BLaER1 (cell line): ENCODE data around the gene GABRA1.

Experiments used
- H3K27ac ChIP-seq: shearing (Covaris generic); formaldehyde crosslinking; 2 replicates; pipeline ENCODE4 v1.8.1; 2022
- H3K27me3 ChIP-seq: shearing (Covaris generic); formaldehyde crosslinking; 2 replicates; pipeline ENCODE4 v1.8.1; 2022
- H3K36me3 ChIP-seq: shearing (Covaris generic); formaldehyde crosslinking; 2 replicates; pipeline ENCODE4 v1.8.1; 2022
- H3K4me1 ChIP-seq: shearing (Covaris generic); formaldehyde crosslinking; 2 replicates; pipeline ENCODE4 v1.8.1; 2022
- H3K4me2 ChIP-seq: shearing (Covaris generic); formaldehyde crosslinking; 2 replicates; pipeline ENCODE4 v1.8.1; 2022
- H3K4me3 ChIP-seq: shearing (Covaris generic); formaldehyde crosslinking; 2 replicates; pipeline ENCODE4 v1.8.1; 2022
- H3K9ac ChIP-seq: shearing (Covaris generic); formaldehyde crosslinking; 2 replicates; pipeline ENCODE4 v1.8.1; 2022
- H3K9me3 ChIP-seq: shearing (Covaris generic); formaldehyde crosslinking; 2 replicates; pipeline ENCODE4 v1.8.1; 2022
- H4K20me1 ChIP-seq: shearing (Covaris generic); formaldehyde crosslinking; 2 replicates; pipeline ENCODE4 v1.8.1; 2022
- Cebpa-rat ChIP-seq: shearing (Covaris generic); IDR thresholded peaks from 2 replicates; pipeline ENCODE4 v1.8.1; 2022

GABRA1 gene

DNA sequence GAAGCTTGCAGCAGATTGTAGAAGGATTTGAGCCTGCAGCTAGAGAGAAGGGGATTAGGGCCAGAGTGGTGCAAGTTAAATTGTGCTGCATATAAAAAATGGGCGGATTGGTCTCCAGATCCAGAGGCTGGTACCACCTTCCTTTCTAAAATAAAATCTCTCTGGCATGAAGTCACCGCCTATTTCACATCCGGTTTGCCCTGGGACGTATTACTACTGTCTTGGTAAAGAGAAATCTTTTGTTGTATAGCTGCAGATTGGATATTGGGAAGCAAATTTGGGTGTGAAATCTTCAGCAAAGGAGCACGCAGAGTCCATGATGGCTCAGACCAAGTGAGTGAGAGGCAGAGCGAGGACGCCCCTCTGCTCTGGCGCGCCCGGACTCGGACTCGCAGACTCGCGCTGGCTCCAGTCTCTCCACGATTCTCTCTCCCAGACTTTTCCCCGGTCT, at the start of gene GABRA1:
Gene GABRA1, plus strand, starts transcription at position 180 of the 451 bp plus-strand sequence. CDS start 2,691 bp downstream, outside the sequence.
- Histone ChIP-seq H3K27me3 (no peaks in the 10 kb centered on the region), H3K9ac (no peak within 1 kb of the TSS), H3K36me3 (no peaks in the 10 kb centered on the region), H3K4me1 (no peaks in the 10 kb centered on the region), H4K20me1 (no peaks in the 10 kb centered on the region), H3K9me3 (no peaks in the 10 kb centered on the region), H3K4me2 (no peak within 1 kb of the TSS), H3K4me3 (no peak within 1 kb of the TSS), H3K27ac (no peak within 1 kb of the TSS)
- TF ChIP-seq Cebpa-rat, result no peak

DNA sequence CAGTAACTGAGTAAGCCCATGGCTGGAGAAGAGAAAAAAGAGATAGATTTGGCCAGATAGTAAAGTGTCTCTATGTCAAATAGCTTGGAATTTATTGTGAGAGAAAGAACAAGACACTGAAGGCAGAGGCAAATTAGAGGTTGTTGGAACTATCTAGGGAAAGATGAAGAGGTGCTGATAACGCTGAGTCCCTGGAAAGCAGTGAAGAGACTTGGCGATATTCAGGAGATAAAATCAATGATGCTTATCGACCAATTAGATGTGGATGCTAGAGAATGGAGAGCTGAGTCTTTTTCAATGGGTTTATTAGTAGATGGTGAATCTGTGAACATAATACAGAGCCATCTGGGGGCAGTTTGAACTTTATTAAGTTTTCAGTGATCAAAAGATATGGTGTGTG, 48.6 kb upstream of the GABRA1 start:
- Histone ChIP-seq H3K27ac (no peak overlapping the region), H3K4me2 (no peak overlapping the region), H3K4me1 (no peaks in the 10 kb centered on the region), H3K36me3 (no peaks in the 10 kb centered on the region), H3K27me3 (no peaks in the 10 kb centered on the region), H4K20me1 (no peaks in the 10 kb centered on the region), H3K9me3 (no peaks in the 10 kb centered on the region), H3K4me3 (no peak overlapping the region), H3K9ac (no peak overlapping the region)
- no peak for TF ChIP-seq Cebpa-rat

DNA sequence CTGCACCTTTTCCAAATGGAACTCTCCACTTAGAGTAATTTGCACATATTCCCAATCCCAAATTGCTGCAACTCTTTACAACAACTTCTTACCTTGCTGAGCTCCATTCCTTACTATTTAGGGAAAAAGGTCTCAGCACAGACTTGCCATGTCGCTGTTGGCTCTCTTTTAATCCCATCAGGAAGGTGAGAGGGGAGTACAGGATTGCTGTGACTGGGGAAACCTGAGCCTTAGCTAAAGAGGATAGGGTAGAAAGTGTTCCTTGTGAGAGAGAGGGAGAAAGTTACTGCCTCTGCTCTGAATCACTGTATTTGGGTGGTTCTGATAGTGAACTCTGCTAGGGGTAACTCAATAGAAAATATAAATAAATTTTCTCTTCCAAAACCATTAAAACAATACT, 43.7 kb upstream of the GABRA1 start:
- H3K9me3 ChIP-seq, result no peaks in the 10 kb centered on the region
- H3K36me3 ChIP-seq, result no peaks in the 10 kb centered on the region
- H3K4me1 ChIP-seq, result no peaks in the 10 kb centered on the region
- H3K9ac ChIP-seq, result no peak overlapping the region
- H3K4me3 ChIP-seq, result no peak overlapping the region
- H4K20me1 ChIP-seq, result no peaks in the 10 kb centered on the region
- no peak overlapping the region for H3K27ac ChIP-seq
- H3K27me3 ChIP-seq, result no peaks in the 10 kb centered on the region
- H3K4me2 ChIP-seq, result no peak overlapping the region
- TF ChIP-seq Cebpa-rat, result no peak

DNA sequence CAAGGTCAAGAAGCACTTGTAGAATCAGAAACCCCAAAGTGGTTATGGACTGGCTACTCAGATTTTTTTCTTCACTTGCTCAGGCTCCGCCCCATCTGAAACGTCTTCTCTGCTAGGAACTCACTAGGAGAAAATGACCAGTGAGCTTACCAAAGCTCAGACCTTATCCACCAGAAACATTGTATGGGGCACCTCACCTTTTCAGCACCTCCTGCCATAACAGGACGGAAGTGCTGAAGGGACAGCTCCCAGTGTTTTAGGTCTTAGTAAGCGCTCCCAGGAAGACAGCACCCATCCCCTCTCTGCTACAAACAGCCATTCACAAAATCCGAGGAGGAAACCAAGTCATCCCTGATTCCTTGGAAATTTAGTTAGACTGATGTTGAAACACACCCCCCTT, 1.2 kb upstream of the GABRA1 start:
- Histone ChIP-seq H3K27ac (no peak overlapping the region), H3K9me3 (no peaks in the 10 kb centered on the region), H3K27me3 (no peaks in the 10 kb centered on the region), H4K20me1 (no peaks in the 10 kb centered on the region), H3K4me3 (no peak overlapping the region), H3K4me2 (no peak overlapping the region), H3K4me1 (no peaks in the 10 kb centered on the region), H3K36me3 (no peaks in the 10 kb centered on the region), H3K9ac (no peak overlapping the region)
- no peak for TF ChIP-seq Cebpa-rat

DNA sequence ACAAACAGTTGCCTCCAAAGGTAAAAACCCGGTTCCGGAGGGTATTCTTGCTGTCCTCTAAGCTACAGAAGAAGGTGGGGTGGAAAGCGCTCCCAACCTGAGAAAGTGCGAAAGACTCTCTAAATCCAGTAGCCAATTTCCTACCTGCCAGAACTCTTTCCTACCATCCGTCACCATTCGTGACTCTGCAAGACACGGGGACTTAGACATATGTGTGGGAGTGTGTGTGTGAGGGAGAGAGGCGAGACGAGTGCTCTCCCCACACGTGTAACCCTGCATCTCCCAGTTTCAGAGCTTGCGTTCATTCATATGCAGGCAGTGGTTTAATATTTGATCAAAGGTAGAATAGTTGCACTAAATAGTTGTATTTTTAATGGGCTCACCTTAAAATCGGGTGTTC, 473 bp upstream of the GABRA1 start:
- no peak overlapping the region for H3K9ac ChIP-seq
- no peaks in the 10 kb centered on the region for H3K9me3 ChIP-seq
- H3K27me3 ChIP-seq, result no peaks in the 10 kb centered on the region
- H3K36me3 ChIP-seq, result no peaks in the 10 kb centered on the region
- H4K20me1 ChIP-seq, result no peaks in the 10 kb centered on the region
- no peak overlapping the region for H3K4me2 ChIP-seq
- no peak overlapping the region for H3K27ac ChIP-seq
- H3K4me3 ChIP-seq, result no peak overlapping the region
- H3K4me1 ChIP-seq, result no peaks in the 10 kb centered on the region
- no peak for TF ChIP-seq Cebpa-rat

DNA sequence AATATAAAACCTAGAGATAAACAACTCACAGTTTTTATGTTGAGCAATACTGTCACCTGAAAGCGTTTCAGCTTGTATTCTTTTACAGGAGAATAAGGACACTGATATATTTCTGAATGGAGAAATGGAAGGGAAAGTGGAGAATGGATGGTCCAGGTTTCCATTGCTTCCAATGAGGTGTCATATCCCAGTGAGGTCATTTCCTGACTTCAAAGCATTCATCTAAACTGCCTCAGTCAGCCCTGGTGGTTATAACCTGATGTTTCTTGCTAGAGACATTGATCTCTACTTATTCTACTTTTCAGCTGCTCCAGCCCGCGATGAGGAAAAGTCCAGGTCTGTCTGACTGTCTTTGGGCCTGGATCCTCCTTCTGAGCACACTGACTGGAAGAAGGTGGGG, 2.6 kb downstream of the GABRA1 start:
- H3K4me3 ChIP-seq, result no peak overlapping the region
- H3K36me3 ChIP-seq, result no peaks in the 10 kb centered on the region
- H4K20me1 ChIP-seq, result no peaks in the 10 kb centered on the region
- H3K4me1 ChIP-seq, result no peaks in the 10 kb centered on the region
- H3K9ac ChIP-seq, result no peak overlapping the region
- TF ChIP-seq Cebpa-rat, result no peak
- no peaks in the 10 kb centered on the region for H3K27me3 ChIP-seq
- no peak overlapping the region for H3K4me2 ChIP-seq
- no peaks in the 10 kb centered on the region for H3K9me3 ChIP-seq
- no peak overlapping the region for H3K27ac ChIP-seq

DNA sequence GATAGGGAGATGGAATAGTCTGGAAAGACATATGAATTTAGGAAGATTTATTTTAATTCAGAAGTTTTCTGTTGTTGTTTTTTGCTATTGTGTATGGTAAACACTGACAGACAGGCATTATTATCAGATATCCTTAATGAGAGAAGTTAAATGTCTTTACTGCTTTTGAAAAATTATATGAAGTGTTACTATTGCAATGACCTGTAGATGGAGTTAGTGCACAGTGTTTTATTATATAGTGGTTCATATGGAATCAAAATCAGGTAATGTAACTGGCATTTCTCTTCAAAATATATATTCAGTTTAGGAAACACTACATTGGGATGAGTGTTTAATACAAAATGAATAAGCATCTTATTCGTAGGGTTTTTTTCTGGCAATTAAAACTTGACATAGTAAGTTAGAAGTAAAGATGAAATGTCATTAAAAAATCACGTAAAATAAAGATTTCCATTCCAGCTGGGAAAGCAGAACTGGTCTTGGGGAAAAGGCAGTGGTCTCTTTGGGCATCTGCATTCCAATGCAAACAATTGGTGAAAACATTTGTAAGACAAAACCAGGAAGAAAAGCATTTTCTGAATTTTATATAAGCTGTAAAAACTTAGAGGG, 3.9 kb downstream of the GABRA1 start:
- Histone ChIP-seq H3K4me1 (no peaks in the 10 kb centered on the region), H3K27ac (no peak overlapping the region), H3K4me2 (no peak overlapping the region), H3K27me3 (no peaks in the 10 kb centered on the region), H3K4me3 (no peak overlapping the region), H3K9me3 (no peaks in the 10 kb centered on the region), H3K9ac (no peak overlapping the region), H3K36me3 (no peaks in the 10 kb centered on the region), H4K20me1 (no peaks in the 10 kb centered on the region)
- TF ChIP-seq Cebpa-rat, result no peak

DNA sequence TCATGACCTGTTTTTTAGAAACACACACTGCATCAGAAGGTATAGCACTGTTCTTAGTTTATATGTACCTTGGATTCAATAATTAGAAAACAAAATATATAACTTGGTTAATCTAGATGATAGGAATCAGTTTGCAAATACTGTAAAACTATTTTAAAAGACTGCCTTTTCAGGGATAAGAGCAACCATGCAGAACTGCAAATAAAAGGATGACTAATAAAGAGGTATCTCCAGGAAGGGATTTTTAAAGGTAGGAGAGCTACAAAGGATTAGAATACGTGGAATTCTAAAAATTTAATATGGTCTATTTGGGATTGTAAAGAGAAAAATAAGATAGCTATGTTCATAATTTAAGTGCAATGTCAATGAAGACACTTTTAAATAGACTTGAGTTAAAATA, 9.4 kb downstream of the GABRA1 start:
- Histone ChIP-seq H3K4me3 (no peak overlapping the region), H3K9me3 (no peaks in the 10 kb centered on the region), H3K4me2 (no peak overlapping the region), H4K20me1 (no peaks in the 10 kb centered on the region), H3K9ac (no peak overlapping the region), H3K36me3 (no peaks in the 10 kb centered on the region), H3K27ac (no peak overlapping the region), H3K4me1 (no peaks in the 10 kb centered on the region), H3K27me3 (no peaks in the 10 kb centered on the region)
- TF ChIP-seq Cebpa-rat, result no peak

DNA sequence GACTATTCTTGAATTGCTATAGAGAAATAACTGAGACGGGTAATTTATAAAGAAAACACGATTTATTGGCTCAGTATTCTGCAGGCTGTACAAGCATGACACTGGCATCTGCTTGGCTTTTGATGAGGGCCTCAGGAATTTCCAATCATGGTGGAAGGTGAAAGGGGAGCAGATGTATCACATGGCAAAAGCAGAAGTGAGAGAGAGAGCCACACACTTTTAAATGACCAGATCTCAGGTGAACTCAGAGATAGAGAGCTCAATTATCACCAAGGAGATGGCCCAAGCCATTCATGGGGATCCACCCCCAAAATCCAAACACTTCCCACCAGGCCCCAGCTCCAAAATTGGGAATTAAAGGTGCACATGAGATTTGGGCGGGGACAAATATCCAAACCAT, 15.3 kb downstream of the GABRA1 start:
- Histone ChIP-seq H3K36me3 (no peaks in the 10 kb centered on the region), H3K27ac (no peak overlapping the region), H3K9ac (no peak overlapping the region), H3K4me2 (no peak overlapping the region), H3K9me3 (no peaks in the 10 kb centered on the region), H3K4me3 (no peak overlapping the region), H3K27me3 (no peaks in the 10 kb centered on the region), H3K4me1 (no peaks in the 10 kb centered on the region), H4K20me1 (no peaks in the 10 kb centered on the region)
- no peak for TF ChIP-seq Cebpa-rat

DNA sequence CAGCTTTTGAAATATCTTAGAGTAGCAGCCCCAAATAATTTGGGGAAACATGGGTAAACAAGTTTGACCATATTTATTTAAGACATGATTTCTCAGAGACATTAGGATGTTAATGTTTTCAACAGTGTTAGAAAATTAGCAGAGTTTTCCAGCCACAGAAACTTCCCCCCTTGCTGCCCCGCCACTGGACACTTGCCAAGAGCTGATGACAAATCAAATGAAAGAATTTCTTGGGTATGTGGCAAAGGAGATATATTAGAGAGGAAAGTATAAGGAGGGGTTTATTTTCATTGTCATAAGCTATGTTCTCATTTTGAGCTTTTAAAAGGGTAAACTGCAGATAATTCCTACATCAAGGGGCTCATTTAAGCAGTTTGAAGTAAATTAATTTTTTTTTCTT, 15.9 kb downstream of the GABRA1 start:
- Histone ChIP-seq H3K27me3 (no peaks in the 10 kb centered on the region), H3K27ac (no peak overlapping the region), H3K9me3 (no peaks in the 10 kb centered on the region), H3K4me2 (no peak overlapping the region), H3K4me1 (no peaks in the 10 kb centered on the region), H3K4me3 (no peak overlapping the region), H3K36me3 (no peaks in the 10 kb centered on the region), H3K9ac (no peak overlapping the region), H4K20me1 (no peaks in the 10 kb centered on the region)
- TF ChIP-seq Cebpa-rat, result no peak

DNA sequence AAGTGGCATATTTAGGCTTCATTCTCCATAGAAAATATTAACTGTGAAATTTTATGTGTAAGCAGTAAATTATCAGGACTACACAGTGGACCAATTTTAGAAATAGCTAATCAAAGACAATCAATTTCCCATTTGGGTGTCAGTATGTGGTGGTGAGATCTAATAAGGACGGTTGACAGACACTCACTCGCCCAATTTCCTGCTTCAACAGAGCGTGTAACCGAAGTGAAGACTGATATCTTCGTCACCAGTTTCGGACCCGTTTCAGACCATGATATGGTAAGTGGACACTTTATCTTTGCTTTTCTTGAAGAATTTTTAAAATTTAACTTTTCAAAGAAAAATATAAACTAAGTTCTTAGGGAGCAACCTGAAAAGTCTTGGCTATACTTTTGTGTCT, 17.6 kb downstream of the GABRA1 start:
- H3K4me3 ChIP-seq, result no peak overlapping the region
- no peak for TF ChIP-seq Cebpa-rat
- no peaks in the 10 kb centered on the region for H3K27me3 ChIP-seq
- H3K36me3 ChIP-seq, result no peaks in the 10 kb centered on the region
- no peaks in the 10 kb centered on the region for H4K20me1 ChIP-seq
- no peak overlapping the region for H3K27ac ChIP-seq
- no peak overlapping the region for H3K9ac ChIP-seq
- H3K4me1 ChIP-seq, result no peaks in the 10 kb centered on the region
- no peak overlapping the region for H3K4me2 ChIP-seq
- no peaks in the 10 kb centered on the region for H3K9me3 ChIP-seq
